GM19351 (cell line): ENCODE results near the gene PSMA7.
A peak's percentile ranks its signal among the peaks of the same experiment; 100 is the strongest.

Source experiments
- ATAC-seq: cut with Tn5 transposase; IDR thresholded peaks from one replicate; pipeline ENCODE4 v1.9.1; 2021; ENCODE audit warnings: mild to moderate bottlenecking, moderate library complexity; ENCODE audit not compliant: unreplicated experiment

The PSMA7 gene

GRCh38 chr20:62137478-62138203, 5.6 kb downstream of the PSMA7 start:
- ATAC-seq, result no peak

- no peak for ATAC-seq
Measured at GRCh38 chr20:62137092-62137384, 6.2 kb downstream of the PSMA7 start.

- no peak for ATAC-seq
Measured at GRCh38 chr20:62136283-62137091, 6.7 kb downstream of the PSMA7 start.

DNA sequence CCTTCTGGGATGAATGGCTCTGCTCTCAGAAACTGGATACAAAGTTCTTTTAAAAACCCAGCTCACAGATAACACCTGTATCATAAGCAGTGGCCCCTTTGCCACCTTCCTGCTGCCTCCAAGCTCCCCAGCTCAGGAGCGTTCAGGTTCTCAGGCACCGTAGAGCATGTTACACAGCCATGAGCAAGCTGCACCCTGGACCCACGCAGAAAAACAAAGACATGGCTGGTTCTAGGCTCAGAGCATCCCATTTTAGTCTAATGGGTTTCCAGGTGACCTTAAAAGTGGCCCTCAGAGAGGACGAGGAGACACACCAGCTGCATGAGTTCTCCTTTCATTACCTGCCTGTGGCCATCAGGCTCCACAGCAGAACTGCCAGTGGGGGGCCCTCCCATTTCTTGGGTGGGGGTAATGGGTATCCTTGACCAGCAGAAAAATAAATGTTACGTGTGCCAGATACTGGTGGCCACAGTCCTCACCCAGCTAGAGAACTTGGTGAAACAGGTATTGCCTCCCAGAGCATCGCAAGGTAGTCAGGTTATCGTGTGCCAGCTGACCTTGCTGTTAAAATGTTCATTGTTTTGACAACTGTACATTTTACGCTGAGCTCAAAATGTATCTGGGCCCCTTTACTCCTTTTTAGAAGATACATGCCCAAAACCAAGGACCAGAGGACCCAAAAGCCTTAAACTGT, 7.5 kb downstream of the PSMA7 start:
- ATAC-seq, result no peak

- no peak for ATAC-seq
Measured at GRCh38 chr20:62134735-62135231, 8.4 kb downstream of the PSMA7 start.

GRCh38 chr20:62133864-62134263, 9.3 kb downstream of the PSMA7 start:
- no peak for ATAC-seq

DNA sequence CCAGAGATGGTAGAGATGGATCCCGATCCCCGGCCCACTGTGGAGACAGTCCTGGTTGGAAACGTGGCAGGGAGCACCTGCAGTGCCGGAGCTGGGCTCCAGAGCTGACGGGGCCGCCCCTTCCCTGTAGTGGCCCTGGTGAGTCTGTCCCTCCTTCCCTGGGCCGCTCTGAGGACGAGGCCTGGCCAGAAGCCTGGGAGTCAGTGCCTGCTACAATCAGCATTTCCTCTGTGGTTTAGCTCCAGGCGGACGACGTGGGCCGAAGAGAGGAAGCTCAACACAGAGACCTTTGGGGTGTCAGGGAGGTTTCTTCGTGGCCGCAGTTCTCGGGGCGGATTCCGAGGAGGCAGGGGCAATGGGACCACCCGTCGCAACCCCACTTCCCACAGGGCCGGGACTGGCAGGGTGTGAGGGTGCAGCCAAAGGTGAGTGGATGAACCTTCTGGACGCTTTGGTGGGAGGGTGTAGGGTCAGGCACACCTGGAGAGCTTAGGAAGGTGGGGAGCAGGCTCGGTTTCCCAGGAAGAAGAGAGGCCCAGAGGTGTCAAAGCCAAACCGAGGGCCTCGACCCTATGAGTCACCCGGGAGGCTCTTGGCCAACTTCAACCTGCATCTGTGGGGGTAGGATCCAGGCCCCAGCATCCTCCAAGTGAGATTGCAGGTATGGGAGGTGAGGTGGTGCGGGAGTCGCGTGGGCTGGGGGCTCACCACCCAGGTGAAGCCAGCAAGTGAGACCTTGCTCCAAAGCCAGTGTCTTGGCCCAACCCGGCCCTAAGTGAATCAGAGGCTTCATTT, 9.9 kb downstream of the PSMA7 start:
- ATAC-seq, result no peak

- ATAC-seq, result no peak
Measured at GRCh38 chr20:62132421-62132820, 10.8 kb downstream of the PSMA7 start.

GRCh38 chr20:62131560-62132320, 11.5 kb downstream of the PSMA7 start:
- ATAC-seq, result no peak

- ATAC-seq, result no peak
Measured at GRCh38 chr20:62129731-62130531, 13.3 kb downstream of the PSMA7 start.

- no peak for ATAC-seq
Measured at GRCh38 chr20:62128502-62128901, 14.7 kb downstream of the PSMA7 start.

DNA sequence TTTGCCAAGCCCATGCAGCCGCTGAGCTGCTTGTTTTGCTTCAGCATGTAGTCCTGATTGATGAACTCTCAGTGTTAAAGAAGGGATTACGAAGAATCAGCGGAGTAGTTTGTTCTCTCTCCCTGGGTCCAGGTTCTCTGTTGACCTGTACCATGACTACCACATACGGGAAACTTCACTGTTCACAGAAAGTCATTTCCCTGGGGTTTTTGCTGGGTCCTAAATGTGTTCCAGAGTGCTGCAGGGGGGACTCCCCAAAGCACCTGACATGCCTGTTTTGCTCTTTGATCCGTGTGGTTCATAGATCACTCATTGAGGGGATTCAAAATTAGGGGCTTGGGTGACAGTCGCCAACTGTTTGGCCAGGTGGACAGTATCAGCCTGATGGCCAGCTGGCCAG, 15.4 kb downstream of the PSMA7 start:
- no peak for ATAC-seq

- ATAC-seq, result no peak
Measured at GRCh38 chr20:62126141-62126540, 17.1 kb downstream of the PSMA7 start.

- ATAC-seq, result no peak
Measured at GRCh38 chr20:62123450-62124118, 19.6 kb downstream of the PSMA7 start.

DNA sequence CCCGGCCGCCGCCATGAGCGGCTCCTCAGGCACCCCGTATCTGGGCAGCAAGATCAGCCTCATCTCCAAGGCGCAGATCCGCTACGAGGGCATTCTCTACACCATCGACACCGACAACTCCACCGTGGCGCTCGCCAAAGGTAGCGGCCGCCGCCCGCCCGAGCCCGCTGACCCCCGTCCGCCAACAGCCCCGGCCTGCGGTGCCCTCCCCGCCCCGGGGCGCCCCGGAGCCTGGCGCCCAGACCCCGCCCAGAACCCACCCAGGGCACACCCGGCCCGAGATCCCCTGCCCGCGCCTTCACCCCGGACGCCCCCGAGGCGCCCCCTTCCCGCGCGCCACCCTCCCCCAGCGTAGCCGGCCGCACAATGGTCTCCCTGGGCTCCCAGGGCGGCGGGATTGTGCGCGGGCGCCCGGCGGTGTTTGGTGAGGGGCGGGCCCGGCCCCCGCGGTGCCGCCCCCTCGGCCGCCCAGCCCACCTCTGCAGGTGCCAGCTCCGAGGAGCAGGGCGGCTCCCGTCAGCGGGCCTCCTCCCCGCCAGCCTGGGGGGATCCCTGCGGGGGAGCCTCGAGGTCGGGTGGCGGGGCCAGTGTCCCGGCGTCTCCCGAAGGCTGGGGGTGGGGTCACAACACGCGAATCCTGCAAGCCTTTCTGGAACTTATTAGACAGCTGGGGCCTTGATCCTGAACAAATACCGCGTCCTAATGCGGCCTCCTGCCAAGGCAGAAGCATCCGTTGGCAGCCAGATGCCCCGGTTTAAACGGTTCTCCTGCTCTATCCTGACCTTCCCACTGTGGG, 20.3 kb downstream of the PSMA7 start:
- peak; percentile 16 for ATAC-seq

DNA sequence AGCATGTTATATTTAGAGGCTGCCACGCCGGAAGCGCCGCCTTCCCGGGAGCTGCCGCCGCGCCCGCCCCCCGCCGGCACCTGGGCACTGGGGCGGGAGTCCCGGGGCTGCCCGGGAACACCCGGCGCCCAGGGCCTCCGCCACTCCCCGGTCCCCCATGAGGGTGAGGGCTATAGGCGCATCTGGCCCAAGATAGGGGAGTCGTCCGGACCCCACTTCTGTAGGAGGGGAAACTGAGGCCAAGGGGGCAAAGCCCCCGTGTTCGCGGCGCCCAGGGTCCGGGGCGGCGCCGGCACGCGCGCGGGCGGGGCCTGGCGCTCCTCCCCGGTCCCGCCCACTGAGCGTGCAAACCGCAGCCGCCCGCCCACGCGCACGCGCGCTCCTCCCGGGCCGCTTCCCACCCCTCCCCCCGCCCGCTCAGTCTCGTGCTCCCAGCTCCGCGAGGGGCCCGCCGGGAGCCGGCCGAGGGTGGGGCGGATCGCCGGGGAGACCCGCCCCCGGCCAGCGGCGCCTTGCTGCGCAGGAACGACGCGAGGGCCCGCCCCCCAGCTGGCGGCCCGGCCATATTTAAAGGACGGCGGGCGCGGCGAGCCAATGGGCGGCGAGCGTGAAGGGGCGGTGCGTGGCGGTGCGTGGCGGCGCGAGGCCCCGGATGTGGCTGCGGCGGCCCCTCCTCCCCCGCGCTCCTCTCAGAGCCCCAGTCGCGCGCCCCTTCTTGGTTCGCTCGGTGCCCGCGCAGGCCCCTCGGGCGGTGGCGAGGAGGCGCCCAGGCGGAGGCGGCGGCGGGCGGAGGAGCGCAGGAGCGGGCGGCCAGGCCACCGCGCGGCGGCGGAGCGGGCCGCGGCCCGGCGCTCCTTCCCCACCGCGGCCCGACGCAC, 21.2 kb downstream of the PSMA7 start, which contains the start of gene LSM14B:
Gene LSM14B, plus strand, starts transcription at position 700 of the 878 bp plus-strand sequence. CDS start 192 bp downstream, outside the sequence.
- ATAC-seq, result peak; percentile 78
